Fibroblast of pulmonary artery (primary cell): ENCODE measurements around the gene SLC25A19.
"Not testable (repeated sequence)": the region's sequence is repeated elsewhere in the genome, so short reads cannot be mapped to it uniquely, and the experiment has no call there.

Experiments used
- DNase-seq: peaks from one replicate; pipeline ENCODE4 v3.0.0-alpha.2; 2010; ENCODE audit warnings: low read depth
- H3K4me3 ChIP-seq: replicated peaks from 2 replicates; pipeline ENCODE4 v1.5.1; 2011; ENCODE audit warnings: low read depth, mild to moderate bottlenecking, control low read depth, low read length, moderate library complexity
- TF ChIP-seq, protein P1 (sequence below): IDR thresholded peaks from 2 replicates; pipeline ENCODE4 v1.5.1; 2011; ENCODE audit warnings: mild to moderate bottlenecking, control low read depth, low read length, inconsistent platforms; ENCODE audit errors: missing control alignments

The SLC25A19 gene

GRCh38 chr17:75301502-75302206 is 12.4 kb upstream of the SLC25A19 start:
- no peak for DNase-seq
- TF ChIP-seq, protein P1, sequence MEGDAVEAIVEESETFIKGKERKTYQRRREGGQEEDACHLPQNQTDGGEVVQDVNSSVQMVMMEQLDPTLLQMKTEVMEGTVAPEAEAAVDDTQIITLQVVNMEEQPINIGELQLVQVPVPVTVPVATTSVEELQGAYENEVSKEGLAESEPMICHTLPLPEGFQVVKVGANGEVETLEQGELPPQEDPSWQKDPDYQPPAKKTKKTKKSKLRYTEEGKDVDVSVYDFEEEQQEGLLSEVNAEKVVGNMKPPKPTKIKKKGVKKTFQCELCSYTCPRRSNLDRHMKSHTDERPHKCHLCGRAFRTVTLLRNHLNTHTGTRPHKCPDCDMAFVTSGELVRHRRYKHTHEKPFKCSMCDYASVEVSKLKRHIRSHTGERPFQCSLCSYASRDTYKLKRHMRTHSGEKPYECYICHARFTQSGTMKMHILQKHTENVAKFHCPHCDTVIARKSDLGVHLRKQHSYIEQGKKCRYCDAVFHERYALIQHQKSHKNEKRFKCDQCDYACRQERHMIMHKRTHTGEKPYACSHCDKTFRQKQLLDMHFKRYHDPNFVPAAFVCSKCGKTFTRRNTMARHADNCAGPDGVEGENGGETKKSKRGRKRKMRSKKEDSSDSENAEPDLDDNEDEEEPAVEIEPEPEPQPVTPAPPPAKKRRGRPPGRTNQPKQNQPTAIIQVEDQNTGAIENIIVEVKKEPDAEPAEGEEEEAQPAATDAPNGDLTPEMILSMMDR, result no peak
- H3K4me3 ChIP-seq, result no peak overlapping the region

DNA sequence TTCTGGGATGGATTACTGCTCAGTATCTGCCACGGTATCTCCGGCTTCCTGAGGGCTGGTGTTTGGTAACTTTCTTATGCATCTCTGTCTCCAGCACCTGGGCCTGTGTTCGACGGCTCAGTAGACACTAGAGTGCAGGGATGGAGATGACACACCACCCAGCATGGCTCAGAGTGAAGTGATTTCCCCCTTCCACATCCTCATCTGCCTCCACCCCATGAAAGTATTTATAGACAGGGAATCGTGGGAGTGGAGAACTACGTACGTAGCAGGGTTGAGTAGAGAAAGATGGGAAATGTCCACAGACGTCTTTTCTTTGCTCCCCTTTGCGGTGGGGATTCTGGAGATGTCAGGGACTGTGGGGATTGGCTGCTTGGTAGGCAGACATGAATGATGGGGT is 11.8 kb upstream of the SLC25A19 start:
- TF ChIP-seq, protein P1, result no peak
- DNase-seq, result no peak
- no peak overlapping the region for H3K4me3 ChIP-seq

DNA sequence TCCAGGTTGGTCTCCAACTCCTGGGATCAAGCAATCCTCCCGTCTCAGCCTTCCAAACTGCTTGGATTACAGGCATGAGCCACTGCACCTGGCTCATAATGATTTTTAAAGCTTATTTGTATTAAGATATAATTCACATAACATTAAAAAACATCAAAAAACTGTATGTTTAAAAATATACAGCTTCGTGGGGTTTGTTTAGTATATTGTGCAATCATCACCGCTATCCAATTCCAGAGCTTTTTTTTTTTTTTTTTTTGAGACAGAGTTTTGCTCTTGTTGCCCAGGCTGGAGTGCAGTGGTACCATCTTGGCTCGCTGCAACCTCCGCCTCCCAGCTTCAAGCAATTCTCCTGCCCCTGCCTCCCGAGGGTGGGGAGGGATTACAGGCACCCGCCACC is 11.0 kb upstream of the SLC25A19 start:
- TF ChIP-seq, protein P1, result no peak
- no peak for DNase-seq
- no peak overlapping the region for H3K4me3 ChIP-seq

- H3K4me3 ChIP-seq, result no peak overlapping the region
- TF ChIP-seq, protein P1, result no peak
- DNase-seq, result no peak
Measured at GRCh38 chr17:75295201-75296158, 6.2 kb upstream of the SLC25A19 start.

DNA sequence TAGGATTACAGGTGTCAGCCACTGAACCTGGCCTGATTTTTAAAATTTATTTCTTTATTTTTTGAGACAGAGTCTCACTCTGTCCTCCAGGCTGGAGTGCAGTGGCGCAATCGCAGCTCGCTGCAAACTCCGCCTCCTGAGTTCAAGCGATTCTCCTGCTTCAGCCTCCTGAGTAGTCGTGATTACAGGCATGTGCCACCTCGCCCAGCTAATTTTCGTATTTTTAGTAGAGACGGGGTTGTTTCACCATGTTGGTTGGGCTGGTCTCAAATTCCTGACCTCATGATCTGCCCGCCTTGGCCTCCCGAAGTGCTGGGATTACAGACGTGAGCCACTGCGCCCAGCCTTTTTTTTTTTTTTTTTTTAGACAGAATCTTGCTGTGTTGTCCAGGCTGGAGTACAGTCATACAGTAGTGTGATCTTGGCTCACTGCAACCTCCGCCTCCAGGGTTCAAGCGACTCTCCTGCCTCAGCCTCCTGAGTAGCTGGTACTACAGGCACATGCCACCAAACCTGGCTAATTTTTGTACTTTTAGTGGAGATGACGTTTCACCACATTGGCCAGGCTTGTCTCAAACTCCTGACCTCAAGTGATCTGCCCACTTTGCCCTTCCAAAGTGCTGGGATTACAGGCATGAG is 3.7 kb upstream of the SLC25A19 start:
- not testable (repeated sequence) for H3K4me3 ChIP-seq, DNase-seq

DNA sequence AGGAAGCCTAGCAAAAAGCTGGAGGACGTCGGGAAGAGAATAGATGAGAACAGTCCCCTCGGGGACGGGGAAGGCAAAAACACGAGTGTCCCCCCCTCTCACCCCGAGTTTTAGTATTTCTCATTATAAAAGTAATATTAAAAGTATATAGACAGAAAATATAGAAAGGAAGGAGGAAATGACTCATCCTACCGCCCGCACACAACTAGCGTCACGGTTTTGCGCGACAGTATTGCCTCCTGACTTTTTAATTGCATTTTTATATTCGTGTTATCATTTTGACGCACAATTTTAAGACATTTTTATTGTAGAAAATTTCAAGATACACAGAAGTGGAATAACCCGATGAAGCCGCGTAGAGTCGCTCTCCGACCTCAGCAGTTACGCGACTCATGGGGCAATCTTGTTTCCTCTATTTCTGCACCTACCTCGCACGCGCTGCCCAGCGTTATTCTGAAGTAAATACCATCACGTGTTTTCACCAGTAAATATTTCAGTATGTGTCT is 652 bp upstream of the SLC25A19 start:
- TF ChIP-seq, protein P1, result peak; percentile 22
- peak overlapping the region; percentile 73 for H3K4me3 ChIP-seq
- DNase-seq, result peak; percentile 70

DNA sequence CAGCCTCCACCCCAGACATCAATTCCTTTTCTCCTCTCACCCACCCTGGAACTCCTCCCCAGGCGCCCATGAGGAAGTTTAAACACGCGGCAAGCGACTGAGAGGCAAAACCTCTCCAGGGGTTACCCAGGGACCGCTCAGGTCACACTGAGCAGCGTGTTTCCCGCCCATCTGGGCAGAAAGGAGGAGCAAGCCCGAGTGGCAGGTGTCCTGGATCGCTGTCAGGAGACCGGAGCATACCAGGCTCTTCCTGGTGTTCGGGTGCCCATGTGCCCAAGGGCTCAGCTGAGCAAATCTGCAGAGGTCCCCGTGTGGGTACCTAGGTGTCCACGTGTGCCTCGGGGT is 491 bp downstream of the SLC25A19 start:
- H3K4me3 ChIP-seq, result peak overlapping the region; percentile 73
- DNase-seq, result no peak
- TF ChIP-seq, protein P1, result no peak
